ENCODE data around the gene NOPCHAP1.
"Not testable (repeated sequence)": the region's sequence is repeated elsewhere in the genome, so short reads cannot be mapped to it uniquely, and the experiment has no call there.

NOPCHAP1 gene

GRCh38 chr12:104986022-104986941, at the start of gene NOPCHAP1:
TSS of gene NOPCHAP1 (plus strand) at chr12:104986316. CDS start at chr12:104986353, 37 bp downstream.
- no peak for FAIRE-seq

- FAIRE-seq = no peak
Observed at GRCh38 chr12:104938371-104938770, 47.7 kb upstream of the NOPCHAP1 start.

GRCh38 chr12:104939089-104939488, 47.0 kb upstream of the NOPCHAP1 start:
- FAIRE-seq = no peak

- FAIRE-seq = no peak
Observed at GRCh38 chr12:104941454-104941853, 44.7 kb upstream of the NOPCHAP1 start.

- no peak for FAIRE-seq
Observed at GRCh38 chr12:104942075-104942474, 44.0 kb upstream of the NOPCHAP1 start.

GRCh38 chr12:104943401-104943800, 42.7 kb upstream of the NOPCHAP1 start:
- FAIRE-seq = not testable (repeated sequence)

GRCh38 chr12:104944252-104944651, 41.9 kb upstream of the NOPCHAP1 start:
- FAIRE-seq = no peak

GRCh38 chr12:104948716-104949115, 37.4 kb upstream of the NOPCHAP1 start:
- not testable (repeated sequence) for FAIRE-seq

- peak; percentile 56 for FAIRE-seq
Observed at GRCh38 chr12:104951759-104952509, 34.2 kb upstream of the NOPCHAP1 start.

GRCh38 chr12:104952816-104953215, 33.3 kb upstream of the NOPCHAP1 start:
- no peak for FAIRE-seq

GRCh38 chr12:104953323-104953722, 32.8 kb upstream of the NOPCHAP1 start:
- no peak for FAIRE-seq

- FAIRE-seq = no peak
Observed at GRCh38 chr12:104955703-104956102, 30.4 kb upstream of the NOPCHAP1 start.

GRCh38 chr12:104956870-104957718, 29.0 kb upstream of the NOPCHAP1 start:
- no peak for FAIRE-seq

- FAIRE-seq = no peak
Observed at GRCh38 chr12:104957719-104958000, 28.5 kb upstream of the NOPCHAP1 start.

GRCh38 chr12:104958001-104958804, 27.9 kb upstream of the NOPCHAP1 start, which contains the start of gene SLC41A2:
TSS of gene SLC41A2 (minus strand) at chr12:104958290. CDS start at chr12:104928527, 29,763 bp downstream.
- no peak for FAIRE-seq

GRCh38 chr12:104958805-104959334, 27.2 kb upstream of the NOPCHAP1 start:
- no peak for FAIRE-seq

- no peak for FAIRE-seq
Observed at GRCh38 chr12:104959335-104959841, 26.7 kb upstream of the NOPCHAP1 start.

GRCh38 chr12:104960464-104960863, 25.7 kb upstream of the NOPCHAP1 start:
- no peak for FAIRE-seq

GRCh38 chr12:104963757-104964156, 22.4 kb upstream of the NOPCHAP1 start:
- no peak for FAIRE-seq

GRCh38 chr12:104964167-104964855, 21.8 kb upstream of the NOPCHAP1 start:
- FAIRE-seq = no peak

- FAIRE-seq = no peak
Observed at GRCh38 chr12:104964856-104965205, 21.3 kb upstream of the NOPCHAP1 start.
